IPS-18c (cell line): ENCODE results near the gene GSTM1.

ENCODE experiments used
- H3K4me3 ChIP-seq: 2 replicates; pipeline ENCODE4 v1.7.0; 2013; ENCODE audit warnings: low read depth, mild to moderate bottlenecking, low read length, moderate library complexity; ENCODE audit not compliant: insufficient read depth
- H3K9me3 ChIP-seq: one replicate; pipeline ENCODE4 v1.6.1; 2013; ENCODE audit warnings: mild to moderate bottlenecking, low read length, moderate library complexity; ENCODE audit not compliant: control insufficient read depth, insufficient read depth

GSTM1 gene

DNA sequence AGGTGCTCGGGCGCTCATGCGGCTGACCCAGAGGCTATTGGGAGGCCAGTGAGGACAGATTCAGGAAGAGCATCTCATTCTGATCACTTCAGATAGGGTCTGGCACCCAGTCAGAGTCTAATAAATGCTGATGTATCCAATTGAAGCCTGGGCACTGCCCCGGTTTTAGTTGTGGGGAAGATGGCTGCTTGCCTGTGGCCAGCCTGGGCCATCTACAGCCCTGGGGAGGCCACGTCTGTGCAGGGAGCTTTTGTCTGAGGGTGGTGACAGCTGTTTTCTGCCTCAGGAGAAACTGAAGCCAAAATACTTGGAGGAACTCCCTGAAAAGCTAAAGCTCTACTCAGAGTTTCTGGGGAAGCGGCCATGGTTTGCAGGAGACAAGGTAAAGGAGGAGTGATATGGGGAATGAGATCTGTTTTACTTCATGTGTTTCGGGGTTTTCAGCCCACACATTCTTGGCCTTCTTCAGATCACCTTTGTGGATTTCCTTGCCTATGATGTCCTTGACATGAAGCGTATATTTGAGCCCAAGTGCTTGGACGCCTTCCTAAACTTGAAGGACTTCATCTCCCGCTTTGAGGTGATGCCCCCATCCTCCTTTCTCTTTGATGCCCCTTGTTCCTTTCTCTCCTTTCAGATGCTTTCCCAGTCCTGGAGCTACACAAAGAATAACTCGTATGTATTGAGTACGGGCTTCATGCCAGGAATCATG lies 27.2 kb downstream of the GSTM1 start:
- H3K4me3 ChIP-seq = no peak overlapping the region
- H3K9me3 ChIP-seq = peaks cover 4% of the 10 kb centered on the region

DNA sequence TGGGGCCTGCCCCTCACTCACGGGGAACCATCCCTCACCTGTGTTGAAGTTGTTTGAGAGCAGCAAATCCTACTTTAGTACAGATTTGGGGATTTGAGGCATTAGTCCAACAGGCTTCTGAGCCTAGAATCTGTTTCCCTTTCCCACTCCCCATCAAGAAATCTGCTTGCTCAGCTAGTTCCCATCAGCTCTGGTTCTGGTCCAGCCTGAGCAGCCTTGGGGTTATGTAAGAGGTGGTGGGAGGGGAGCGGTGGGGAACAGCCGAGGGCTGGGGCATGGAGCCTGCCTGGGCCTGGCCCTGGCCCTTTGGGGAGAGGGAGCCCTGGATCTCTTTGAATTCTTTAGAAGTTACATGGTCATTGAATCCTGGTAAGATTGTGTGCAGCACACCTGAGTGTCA lies 28.5 kb downstream of the GSTM1 start:
- H3K4me3 ChIP-seq = no peak overlapping the region
- peaks cover 4% of the 10 kb centered on the region for H3K9me3 ChIP-seq

DNA sequence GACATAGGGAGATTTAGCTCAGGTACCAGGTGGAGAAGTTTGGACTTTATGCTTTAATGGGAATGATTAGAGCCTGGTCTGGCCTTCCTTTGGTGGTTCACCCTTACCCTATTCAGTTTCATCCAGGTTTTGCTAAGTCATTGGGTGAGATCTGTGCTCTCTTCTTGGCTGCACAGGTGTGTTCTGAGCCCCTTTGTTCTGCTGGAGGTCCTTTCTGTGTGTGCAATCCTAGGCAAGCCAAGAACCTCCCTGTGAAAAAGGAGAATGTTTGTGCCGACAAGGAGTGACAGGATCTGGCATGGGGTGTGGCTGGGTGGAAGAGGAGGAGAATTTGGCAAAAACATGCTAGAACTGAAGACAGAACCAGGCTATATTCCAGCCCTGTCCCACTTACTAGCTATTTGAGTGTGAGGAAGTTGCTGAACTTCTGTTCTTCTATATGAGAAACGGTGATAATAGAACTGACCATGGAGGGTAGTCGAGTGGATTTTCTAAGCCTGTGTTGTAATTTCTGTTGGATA lies 29.0 kb downstream of the GSTM1 start:
- peaks cover 4% of the 10 kb centered on the region for H3K9me3 ChIP-seq
- H3K4me3 ChIP-seq = no peak overlapping the region

DNA sequence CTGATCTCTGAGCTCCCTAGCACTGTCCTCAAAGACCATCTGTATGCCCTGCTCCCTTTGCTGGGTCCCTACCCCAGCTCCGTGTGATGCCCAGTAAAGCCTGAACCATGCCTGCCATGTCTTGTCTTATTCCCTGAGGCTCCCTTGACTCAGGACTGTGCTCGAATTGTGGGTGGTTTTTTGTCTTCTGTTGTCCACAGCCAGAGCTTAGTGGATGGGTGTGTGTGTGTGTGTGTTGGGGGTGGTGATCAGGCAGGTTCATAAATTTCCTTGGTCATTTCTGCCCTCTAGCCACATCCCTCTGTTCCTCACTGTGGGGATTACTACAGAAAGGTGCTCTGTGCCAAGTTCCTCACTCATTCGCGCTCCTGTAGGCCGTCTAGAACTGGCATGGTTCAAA lies 30.1 kb downstream of the GSTM1 start:
- H3K9me3 ChIP-seq = no peaks in the 10 kb centered on the region
- H3K4me3 ChIP-seq = no peak overlapping the region

DNA sequence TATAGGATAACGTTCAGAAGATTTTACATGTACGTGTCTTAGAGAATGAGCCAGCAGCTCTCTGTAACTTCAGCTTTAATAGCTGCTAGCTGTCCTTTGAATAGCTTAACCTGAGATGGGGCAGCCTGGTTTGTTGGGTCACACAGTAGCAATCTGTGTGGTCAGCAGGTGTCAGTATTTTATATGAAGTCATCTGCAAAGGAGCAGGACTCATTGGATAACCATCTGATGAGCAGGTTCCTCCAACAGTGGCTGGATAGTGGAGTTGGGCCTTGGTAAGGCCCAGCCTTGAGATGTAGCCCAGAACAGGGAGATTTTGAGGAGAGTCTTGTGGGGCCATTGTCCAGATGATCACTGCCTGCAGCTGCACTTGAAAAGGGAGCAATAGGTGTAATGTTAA lies 30.9 kb downstream of the GSTM1 start:
- no peaks in the 10 kb centered on the region for H3K9me3 ChIP-seq
- no peak overlapping the region for H3K4me3 ChIP-seq

DNA sequence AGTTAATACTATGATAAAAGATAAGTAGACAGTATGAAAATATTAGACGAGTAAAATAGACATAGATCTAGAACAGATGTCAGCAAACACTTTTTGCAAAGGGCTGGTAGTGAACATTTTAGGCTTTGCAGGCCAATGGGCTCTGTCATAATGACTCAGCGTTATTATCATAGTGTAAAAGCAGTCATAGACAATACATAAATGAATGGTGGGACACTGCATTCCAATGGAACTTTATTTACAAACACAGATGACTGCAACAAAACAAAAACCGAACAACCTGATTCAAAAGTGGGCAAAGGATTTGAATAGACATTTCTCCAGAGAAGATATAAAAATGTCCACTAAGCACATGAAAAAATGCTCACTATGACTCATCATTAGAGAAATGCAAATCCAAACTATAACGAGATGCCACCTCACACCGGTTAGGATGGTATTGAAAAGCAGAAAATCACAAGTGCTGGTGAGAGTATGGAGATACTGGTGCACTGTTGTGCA lies 31.8 kb downstream of the GSTM1 start:
- H3K4me3 ChIP-seq = no peak overlapping the region
- H3K9me3 ChIP-seq = no peaks in the 10 kb centered on the region

DNA sequence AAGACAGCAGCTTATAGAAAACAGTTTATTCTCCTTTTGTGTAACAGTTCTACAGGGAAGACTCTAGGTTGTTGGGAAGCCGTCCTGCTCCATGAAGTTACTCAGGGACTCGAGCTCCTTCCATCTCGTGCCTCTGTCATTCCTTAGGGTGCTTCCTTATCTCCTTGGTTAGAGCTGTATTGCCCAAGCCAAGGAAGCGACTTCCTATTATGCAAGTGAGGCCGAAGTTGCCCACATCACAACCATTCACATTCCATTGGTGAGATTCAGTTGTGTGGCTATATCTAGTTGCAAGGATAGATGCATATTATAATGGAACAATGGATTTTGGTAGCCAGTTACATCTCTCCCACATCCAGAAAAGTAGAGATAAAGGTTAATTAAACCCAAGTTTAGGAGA lies 33.4 kb downstream of the GSTM1 start:
- no peak overlapping the region for H3K4me3 ChIP-seq
- H3K9me3 ChIP-seq = peaks cover 2% of the 10 kb centered on the region

DNA sequence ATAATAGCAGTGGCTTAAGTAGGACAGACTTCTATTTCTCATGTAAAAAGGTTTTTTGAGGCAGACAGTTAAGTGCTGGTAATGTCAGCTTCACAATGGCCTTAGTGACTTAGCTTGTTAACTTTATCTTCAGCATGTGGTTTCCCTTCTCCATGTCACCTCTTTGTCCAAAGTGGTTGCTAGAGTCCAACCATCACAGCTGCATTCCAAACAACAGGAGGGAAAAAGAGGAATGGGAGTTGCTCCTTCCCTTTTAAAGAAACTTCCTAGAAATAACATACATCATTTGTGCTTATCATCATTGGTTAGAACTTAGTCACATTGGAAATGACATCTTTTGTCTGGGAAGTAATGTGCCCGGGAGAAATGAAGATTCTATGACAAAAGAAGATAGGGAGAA lies 34.4 kb downstream of the GSTM1 start:
- no peak overlapping the region for H3K4me3 ChIP-seq
- peaks cover 2% of the 10 kb centered on the region for H3K9me3 ChIP-seq

DNA sequence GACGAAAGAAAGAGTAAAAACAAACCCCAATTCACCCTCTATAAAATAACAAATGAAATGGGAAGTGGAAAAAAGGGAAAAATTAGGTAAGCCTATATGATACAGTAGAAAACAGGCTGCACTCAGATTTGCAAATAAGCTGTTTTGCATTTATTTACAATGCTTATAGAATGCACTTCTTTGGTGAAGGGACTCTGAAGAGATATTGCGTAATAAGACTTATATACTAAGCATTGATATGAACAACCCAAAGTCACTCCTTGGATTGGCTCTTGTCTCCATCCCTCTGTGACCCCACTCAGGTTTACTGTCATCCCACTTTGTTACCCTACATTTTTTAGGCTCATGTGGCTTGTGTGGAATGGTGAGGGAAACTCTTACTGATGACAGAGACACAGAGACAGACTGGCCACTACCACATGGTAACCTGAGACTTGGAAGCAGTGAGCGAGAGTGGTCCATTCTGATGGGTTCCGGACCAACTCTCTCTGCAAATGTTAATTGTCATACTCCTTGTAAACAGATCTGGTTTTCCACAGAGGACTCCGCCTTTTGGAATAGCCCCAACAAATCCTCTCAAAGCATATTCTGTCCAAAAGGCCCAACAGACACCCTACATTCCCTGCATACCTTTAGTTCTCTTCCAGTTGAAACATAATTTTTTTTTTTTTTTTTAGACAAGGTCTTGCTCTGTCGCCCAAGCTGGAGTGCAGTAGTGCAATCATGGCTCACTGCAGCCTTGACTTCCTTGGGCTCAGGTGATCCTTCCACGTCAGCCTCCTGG lies 35.5 kb downstream of the GSTM1 start:
- no peak overlapping the region for H3K4me3 ChIP-seq
- peaks cover 2% of the 10 kb centered on the region for H3K9me3 ChIP-seq

DNA sequence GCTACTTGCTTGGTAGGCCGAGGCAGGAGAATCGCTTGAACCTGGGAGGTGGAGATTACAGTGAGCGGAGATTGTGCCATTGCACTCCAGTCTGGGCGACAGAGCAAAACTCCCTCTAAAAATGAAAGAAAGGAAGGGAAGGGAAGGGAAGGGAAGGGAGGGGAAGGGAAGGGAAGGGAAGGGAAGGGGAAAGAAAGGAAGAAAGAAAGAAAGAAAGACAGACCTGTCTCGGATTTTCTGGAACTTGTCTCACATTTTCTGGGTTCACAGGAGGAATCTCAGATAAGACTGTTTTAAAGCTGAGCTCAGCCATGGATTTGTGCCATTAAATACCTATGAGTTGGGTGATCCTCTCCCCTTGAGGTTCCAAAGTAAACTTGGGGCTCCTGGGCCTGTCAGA lies 37.3 kb downstream of the GSTM1 start:
- no peak overlapping the region for H3K4me3 ChIP-seq
- H3K9me3 ChIP-seq = peaks cover 4% of the 10 kb centered on the region

DNA sequence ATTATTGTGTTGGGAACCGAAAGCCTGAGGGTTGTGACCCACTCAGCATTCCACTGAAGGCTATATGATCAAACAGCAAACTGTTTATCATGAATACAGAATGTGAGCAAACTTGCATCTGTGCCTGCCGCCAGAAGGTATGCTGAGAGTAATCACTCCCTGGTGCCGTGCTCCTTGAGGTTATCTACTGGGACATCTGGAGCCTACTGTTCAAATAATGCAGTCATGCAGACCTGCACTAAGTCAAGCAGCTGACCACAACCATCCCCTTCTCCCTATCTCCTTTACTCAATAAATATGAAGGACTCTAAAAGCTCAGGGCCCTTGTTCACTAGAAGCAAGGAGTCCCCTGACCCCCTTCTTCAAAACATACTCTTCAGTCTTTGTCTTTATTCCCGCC lies 37.9 kb downstream of the GSTM1 start:
- Histone ChIP-seq H3K4me3 (no peak overlapping the region), H3K9me3 (peaks cover 4% of the 10 kb centered on the region)

DNA sequence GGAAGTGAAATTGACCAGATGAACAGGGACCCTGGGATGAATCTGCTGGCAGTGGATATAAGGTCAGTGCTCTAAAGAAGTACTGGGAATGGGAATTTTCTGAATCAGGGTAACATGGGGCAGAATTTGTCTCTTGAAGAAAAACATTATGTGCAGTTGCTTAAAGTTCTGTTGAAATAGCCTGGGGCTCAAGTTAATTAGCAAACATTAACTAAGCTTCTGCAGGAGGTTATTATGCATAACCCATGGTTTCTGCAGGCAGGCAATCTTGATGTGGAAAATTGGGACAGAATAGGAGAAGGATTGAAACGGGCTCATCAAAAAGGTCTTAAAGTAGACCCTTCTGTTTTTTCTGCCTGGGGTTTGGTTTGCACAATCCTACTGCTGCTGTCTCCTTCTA lies 38.4 kb downstream of the GSTM1 start:
- H3K9me3 ChIP-seq = peaks cover 4% of the 10 kb centered on the region

DNA sequence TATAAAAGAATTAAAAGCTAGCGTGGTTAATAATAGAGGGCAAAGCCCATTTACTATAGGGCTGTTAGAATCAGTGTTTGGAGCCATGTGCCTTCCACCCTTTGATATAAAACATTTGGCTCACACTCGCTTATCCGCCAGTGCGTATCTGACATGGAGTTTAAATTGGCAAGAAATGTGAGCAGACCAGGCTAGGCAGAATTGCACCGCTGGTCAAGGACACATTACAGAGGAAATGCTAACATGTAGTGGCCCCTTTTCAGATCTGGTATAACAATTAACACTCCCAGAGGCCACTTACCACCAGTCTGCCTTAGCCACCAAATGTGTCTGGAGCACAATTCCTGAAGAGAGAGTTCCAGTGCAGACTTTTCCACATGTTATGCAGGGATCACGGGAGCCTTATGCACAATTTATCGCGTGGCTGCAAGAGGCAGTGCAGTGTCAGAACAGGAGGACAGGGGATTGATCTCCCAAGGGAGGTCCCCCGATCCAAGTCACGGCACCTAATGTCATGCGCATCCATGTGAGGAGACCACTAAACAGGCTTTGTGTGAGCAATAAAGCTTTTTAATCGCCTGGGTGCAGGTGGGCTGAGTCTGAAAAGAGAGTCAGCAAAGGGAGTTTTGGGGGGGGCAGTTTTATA lies 39.2 kb downstream of the GSTM1 start:
- H3K4me3 ChIP-seq = no peak overlapping the region
- H3K9me3 ChIP-seq = peaks cover 4% of the 10 kb centered on the region

More for the DNA sequence above, 38.4 kb downstream of the GSTM1 start:
- no peak overlapping the region for H3K4me3 ChIP-seq

DNA sequence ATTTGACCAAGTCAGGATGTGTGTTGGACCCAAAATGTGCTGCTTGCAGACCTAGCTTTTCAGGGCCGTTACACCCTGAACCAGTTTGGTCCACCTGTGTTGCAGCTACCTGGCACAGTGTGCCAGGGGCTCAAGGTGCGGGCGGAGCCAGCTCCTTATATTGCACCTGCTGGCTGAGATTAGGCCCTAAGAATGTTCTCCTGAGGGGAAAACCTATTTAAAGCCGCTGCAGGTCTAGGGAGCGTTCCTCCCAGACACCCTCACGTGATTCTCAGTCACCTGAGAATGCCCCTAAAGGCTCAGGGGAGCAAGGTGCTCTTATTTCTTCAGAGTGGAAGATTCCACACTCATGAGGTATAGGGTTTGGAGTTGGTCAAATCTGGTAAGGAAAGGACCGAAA lies 41.3 kb downstream of the GSTM1 start:
- no peak overlapping the region for H3K4me3 ChIP-seq
- peaks cover 4% of the 10 kb centered on the region for H3K9me3 ChIP-seq

DNA sequence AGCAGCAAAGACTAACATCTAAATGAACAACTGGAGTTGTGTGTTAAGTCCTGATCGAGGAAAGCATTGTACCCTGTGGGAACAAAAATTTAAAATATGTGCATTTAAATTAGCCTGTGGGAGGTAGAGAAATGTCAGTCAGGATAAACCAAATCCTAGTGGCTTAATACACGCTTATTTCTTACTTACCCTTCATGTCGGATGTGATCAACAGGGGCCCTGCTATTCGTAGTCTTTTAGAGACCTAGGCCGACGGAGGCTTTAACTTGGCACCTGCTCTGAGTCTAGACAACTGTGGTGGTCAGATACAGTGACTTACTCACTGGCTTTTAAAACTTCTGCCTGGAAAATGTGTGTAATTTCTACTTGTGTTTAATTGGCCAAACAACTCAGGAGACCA lies 43.0 kb downstream of the GSTM1 start:
- Histone ChIP-seq H3K9me3 (peaks cover 2% of the 10 kb centered on the region), H3K4me3 (no peak overlapping the region)

DNA sequence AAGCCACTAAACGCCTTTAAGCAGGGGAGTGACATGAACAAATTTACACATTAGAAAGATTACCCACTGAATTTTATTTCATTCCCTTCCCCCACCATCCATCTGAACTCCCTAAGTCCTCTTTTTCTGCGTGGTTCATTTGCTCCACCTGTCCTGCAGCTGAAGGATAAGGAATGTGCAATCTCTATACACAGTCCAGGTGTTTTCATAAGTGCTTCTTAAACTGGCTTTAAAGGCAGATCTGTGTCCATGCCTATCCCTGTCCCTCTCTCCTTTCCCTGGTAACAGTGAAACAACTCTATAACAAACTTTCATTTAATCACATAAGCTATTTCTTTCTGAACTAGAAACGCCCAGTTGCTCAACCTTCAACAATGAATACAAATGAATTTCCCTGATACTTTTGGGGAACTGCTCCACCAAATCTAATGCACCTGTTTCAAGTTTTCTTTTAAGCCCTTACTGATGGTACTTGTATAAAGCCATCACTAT lies 44.8 kb downstream of the GSTM1 start:
- Histone ChIP-seq H3K9me3 (peaks cover 2% of the 10 kb centered on the region), H3K4me3 (no peak overlapping the region)

DNA sequence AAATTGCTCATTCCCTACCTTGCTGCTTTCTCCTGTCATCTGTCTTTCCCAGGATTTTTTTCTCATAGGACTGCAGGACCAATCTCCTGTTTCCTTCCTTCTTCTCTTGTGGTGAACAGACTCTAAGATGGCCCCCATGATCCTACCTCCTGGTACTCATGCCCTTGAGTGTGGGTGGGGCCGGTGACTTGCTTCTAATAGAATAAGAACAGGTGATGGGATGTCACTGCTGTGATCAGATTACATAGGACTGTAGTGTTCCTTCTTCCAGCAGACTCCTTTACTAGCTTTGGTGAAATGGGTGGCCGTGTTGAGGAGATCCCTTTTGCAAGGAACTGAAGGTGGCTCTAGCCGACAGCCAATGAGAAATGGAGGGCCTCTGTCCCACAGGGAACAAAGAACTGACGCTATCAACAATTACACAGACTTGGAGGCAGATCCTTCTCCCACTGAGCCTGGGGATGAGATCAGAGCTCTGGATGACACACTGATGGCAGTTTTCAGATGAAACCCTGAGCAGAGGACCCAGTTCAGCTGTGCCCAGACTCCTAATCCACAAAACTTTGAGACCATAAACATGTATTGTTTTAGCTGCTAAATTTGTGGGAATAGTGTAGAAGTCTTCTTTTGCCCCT lies 45.7 kb downstream of the GSTM1 start:
- H3K4me3 ChIP-seq = no peak overlapping the region; the same call in 1 of the 2 replicates
- peaks cover 2% of the 10 kb centered on the region for H3K9me3 ChIP-seq
